ENCODE measurements around the gene ANKRD66. TPM values are rescaled to one million over a fixed set of nuclear protein-coding genes. Genes with fewer than 3 reads are reported as not detected.
A peak's percentile ranks its signal among the peaks of the same experiment; 100 is the strongest.
"Not testable (repeated sequence)": the region's sequence is repeated elsewhere in the genome, so short reads cannot be mapped to it uniquely, and the experiment has no call there.

Gene ANKRD66
- total and polyA plus RNA-seq, 12 donors: not detected

- ATAC-seq (no peak), DNase-seq (no peak)
- Histone ChIP-seq H3K27ac (no peak overlapping the region), H3K9me3 (peaks cover 0 to 12% (median 0%) of the 10 kb centered on the region in 11 donors), H3K4me1 (no peaks in the 10 kb centered on the region), H3K36me3 (no peaks in the 10 kb centered on the region), H3K4me3 (no peak overlapping the region), H3K27me3 (peaks cover 0 to 3% (median 0%) of the 10 kb centered on the region in 7 donors)
- TF ChIP-seq, protein P1, sequence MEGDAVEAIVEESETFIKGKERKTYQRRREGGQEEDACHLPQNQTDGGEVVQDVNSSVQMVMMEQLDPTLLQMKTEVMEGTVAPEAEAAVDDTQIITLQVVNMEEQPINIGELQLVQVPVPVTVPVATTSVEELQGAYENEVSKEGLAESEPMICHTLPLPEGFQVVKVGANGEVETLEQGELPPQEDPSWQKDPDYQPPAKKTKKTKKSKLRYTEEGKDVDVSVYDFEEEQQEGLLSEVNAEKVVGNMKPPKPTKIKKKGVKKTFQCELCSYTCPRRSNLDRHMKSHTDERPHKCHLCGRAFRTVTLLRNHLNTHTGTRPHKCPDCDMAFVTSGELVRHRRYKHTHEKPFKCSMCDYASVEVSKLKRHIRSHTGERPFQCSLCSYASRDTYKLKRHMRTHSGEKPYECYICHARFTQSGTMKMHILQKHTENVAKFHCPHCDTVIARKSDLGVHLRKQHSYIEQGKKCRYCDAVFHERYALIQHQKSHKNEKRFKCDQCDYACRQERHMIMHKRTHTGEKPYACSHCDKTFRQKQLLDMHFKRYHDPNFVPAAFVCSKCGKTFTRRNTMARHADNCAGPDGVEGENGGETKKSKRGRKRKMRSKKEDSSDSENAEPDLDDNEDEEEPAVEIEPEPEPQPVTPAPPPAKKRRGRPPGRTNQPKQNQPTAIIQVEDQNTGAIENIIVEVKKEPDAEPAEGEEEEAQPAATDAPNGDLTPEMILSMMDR (IDR thresholded peaks at IDR 0.05): no peak
- intact Hi-C loops (cut with DNase I): loop anchor here in 1 of 10 donors (5.0 kb wide), 1 partner anchor 353 kb away; no protein-coding TSS in a partner anchor
- WGBS, 2 donors: 93 to 94% methylated on average over 5 of the region's 5 CpGs
Observed at GRCh38 chr6:46764961-46765360, 18.2 kb downstream of the ANKRD66 start.

DNA sequence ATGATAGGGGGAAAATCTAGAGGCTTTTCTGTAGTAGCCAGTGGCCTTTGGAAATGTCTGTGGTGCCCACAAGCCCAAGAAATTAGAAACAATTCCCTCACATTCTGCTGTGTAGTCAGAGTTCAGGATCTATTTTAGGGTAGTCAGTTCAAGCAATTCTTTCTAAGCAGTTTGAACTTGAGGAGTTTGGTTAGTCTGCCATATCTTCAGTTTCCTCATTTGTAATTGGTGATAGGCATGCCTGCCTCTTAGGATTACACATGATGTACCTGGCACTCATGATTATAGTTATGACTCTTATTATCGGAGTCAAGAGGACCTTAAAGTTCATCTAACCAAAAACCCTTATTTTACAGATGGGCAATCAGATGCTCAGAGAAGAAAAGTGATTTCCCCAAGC lies 25.3 kb downstream of the ANKRD66 start:
- TF ChIP-seq, protein P1 (IDR thresholded peaks at IDR 0.05): no peak
- 57 to 71% methylated on average over 1 of the region's 1 CpG for WGBS, 2 donors
- ATAC-seq: peak in 3 of 8 donors; percentile 19 to 42 (median 31)
- H3K4me3 ChIP-seq: no peak overlapping the region
- no peak for DNase-seq
- peaks cover 0 to 8% (median 0%) of the 10 kb centered on the region in 11 donors for H3K9me3 ChIP-seq
- intact Hi-C loops (cut with DNase I): no loop called here
- no peaks in the 10 kb centered on the region for H3K27me3 ChIP-seq
- H3K4me1 ChIP-seq: peaks cover 0 to 33% (median 8%) of the 10 kb centered on the region in 9 donors
- H3K27ac ChIP-seq: peak overlapping the region in 2 of 10 donors; percentile 60 to 82
- H3K36me3 ChIP-seq: no peaks in the 10 kb centered on the region

DNA sequence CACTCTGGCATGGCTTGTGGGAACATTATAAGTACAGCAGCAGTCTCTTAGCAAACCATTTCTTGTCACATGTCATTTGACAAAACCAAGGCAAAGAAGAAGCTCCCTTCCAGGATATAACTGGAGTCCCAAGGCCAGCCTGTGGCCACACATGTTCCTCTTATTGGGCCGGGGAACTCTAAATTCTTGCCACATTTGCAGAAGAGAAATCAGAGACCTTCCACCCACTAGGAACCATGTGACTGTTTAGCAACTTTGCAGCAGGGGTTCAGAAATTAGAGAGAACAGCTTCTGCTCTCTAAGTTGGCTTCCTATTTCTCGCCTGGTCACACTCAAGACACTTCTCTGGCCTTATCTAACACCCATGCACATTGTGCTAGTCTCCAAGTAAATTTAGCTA lies 26.0 kb downstream of the ANKRD66 start:
- Histone ChIP-seq H3K4me3 (no peak overlapping the region), H3K36me3 (no peaks in the 10 kb centered on the region), H3K9me3 (peaks cover 0 to under 1% (median 0%) of the 10 kb centered on the region in 11 donors), H3K27ac (peak overlapping the region in 2 of 10 donors; percentile 60 to 82), H3K27me3 (no peaks in the 10 kb centered on the region), H3K4me1 (peaks cover 0 to 33% (median 8%) of the 10 kb centered on the region in 9 donors)
- WGBS, 2 donors: 47 to 51% methylated on average over 2 of the region's 2 CpGs
- ATAC-seq (peak in 7 of 8 donors; percentile 67 to 90 (median 82)), DNase-seq (peak in 1 of 2 donors; percentile 27)
- TF ChIP-seq, protein P1 (IDR thresholded peaks at IDR 0.05): no peak
- intact Hi-C loops (cut with DNase I): no loop called here

DNA sequence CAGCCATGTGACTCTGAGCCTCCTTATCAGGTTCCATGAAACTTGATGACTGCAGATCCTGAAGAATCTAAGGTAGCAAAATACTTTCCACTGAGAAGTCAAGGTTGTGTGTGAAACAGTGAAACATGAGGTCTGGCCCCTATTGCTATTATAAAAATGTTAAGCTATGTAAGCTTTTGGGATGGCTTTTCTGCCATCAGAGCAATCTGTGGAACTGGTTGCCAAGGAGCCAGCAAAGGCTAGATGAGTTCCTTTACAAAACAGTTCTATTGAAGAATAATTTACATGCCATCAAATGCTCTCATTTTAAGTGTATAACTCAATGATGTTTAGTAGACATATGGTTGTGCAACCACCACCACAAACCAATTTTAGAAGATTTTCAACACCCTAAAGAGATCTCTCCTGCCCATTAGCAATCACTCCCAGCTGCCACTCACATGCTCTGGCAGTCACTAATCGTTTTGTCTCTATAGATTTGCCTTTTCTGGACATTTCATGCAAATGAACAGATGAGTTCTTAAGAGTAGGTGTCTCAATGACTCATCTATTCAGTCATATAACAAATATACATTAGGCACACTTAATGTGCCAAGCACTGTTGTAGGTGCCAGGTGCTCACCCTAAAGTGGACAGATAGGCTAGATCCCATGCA lies 26.6 kb downstream of the ANKRD66 start:
- TF ChIP-seq, protein P1 (IDR thresholded peaks at IDR 0.05): no peak
- intact Hi-C loops (cut with DNase I): no loop called here
- ATAC-seq (no peak), DNase-seq (no peak)
- Histone ChIP-seq H3K4me1 (peaks cover 0 to 33% (median 8%) of the 10 kb centered on the region in 9 donors), H3K4me3 (no peak overlapping the region), H3K27me3 (no peaks in the 10 kb centered on the region), H3K36me3 (no peaks in the 10 kb centered on the region), H3K9me3 (no peaks in the 10 kb centered on the region), H3K27ac (peak overlapping the region in 1 of 10 donors; percentile 77)
- WGBS, 2 donors: 36 to 56% methylated on average over 1 of the region's 1 CpG

DNA sequence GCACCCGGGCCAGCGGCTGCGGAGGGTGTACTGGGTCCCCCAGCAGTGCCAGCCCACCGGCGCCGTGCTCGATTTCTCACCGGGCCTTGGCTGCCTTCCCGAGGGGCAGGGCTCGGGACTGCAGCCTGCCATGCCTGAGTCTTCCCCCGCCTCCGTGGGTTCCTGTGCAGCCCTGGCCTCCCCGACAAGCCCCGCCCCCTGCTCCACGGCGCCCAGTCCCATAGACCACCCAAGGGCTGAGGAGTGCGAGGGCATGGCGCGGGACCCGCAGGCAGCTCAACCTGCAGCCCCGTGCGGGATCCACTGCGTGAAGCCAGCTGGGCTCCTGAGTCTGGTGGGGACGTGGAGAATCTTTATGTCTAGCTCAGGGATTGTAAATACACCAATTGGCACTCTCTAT lies 28.0 kb downstream of the ANKRD66 start:
- WGBS, 2 donors: 93 to 97% methylated on average over 22 to 24 of the region's 24 CpGs
- ATAC-seq; H3K27me3 ChIP-seq; H3K36me3 ChIP-seq; H3K9me3 ChIP-seq; intact Hi-C loops (cut with DNase I); H3K4me3 ChIP-seq; H3K27ac ChIP-seq; DNase-seq: not testable (repeated sequence)
- H3K4me1 ChIP-seq: peaks cover 0 to 33% (median 8%) of the 10 kb centered on the region in 9 donors

Data from heart right ventricle (tissue), 16 donors.